ENCODE data around the gene KLRF2. TPM values are rescaled to one million over a fixed set of nuclear protein-coding genes. Genes with fewer than 3 reads are reported as not detected.

KLRF2 gene
- total RNA-seq = not detected in 2 replicates

DNA sequence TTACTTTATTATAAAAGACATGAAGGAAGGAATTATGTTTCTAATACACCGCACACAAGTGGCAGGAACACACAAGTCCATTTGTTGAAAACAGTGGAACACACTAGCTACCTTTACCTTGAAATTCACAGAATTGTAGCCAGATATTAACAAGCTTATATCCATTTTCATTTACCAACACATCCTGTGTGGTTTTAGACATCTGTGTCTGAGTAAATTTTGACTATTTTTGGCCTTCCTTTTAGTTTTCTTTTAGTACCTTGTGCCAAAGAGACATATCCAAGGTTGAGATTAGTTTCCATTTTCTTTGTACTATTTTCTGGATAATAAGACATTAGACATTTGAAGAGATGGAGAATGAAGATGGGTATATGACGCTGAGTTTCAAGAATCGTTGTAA, at the start of gene KLRF2:
TSS of gene KLRF2 (plus strand) at position 244 of the 400 bp plus-strand sequence. CDS start at position 351, 107 bp downstream.
- no peak for DNase-seq (ENCODE audit: low spot score)
- no peaks in the 10 kb centered on the region for H3K9me3 Mint-ChIP-seq
- no peak within 1 kb of the TSS for H3K27ac Mint-ChIP-seq
- H3K4me1 Mint-ChIP-seq (ENCODE audit: low read depth) = peaks cover 21% of the 10 kb centered on the region
- H3K27me3 Mint-ChIP-seq (ENCODE audit: low read depth) = peaks cover 7% of the 10 kb centered on the region
- H3K36me3 Mint-ChIP-seq (ENCODE audit: low read depth) = no peaks in the 10 kb centered on the region
- no peak within 1 kb of the TSS for H3K4me3 Mint-ChIP-seq (ENCODE audit: low read depth)
- intact Hi-C loops (cut with micrococcal nuclease) = no loop called here

- no peaks in the 10 kb centered on the region for H3K36me3 Mint-ChIP-seq (ENCODE audit: low read depth)
- DNase-seq (ENCODE audit: low spot score) = no peak
- no peaks in the 10 kb centered on the region for H3K4me1 Mint-ChIP-seq (ENCODE audit: low read depth)
- no peak overlapping the region for H3K27ac Mint-ChIP-seq
- H3K27me3 Mint-ChIP-seq (ENCODE audit: low read depth) = peaks cover 4% of the 10 kb centered on the region
- intact Hi-C loops (cut with micrococcal nuclease) = no loop called here
- no peak overlapping the region for H3K4me3 Mint-ChIP-seq (ENCODE audit: low read depth)
- no peaks in the 10 kb centered on the region for H3K9me3 Mint-ChIP-seq
These were observed 49.6 kb upstream of the KLRF2 start for GRCh38 chr12:9831720-9832119.

DNA sequence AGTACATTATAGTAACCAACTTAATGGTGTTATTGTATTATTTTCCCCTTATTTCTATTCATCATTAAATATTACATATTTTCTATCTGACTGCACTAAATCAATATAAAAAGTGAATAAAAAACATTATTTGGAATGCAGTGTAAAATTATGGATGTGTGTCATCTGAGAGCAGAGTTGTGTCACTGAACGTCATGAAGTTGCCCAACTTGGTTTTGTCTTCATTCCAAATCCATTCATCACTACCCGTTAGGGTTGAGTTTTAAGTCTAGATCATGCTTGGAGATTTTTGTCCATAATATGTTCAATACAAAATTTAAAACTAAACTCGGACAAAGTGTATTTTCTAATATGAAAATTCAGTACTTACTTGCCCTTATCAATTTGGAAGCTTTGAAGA, 37.9 kb upstream of the KLRF2 start:
- Mint-ChIP-seq H3K27me3 (ENCODE audit: low read depth) (peaks cover 38% of the 10 kb centered on the region), H3K27ac (no peak overlapping the region), H3K36me3 (ENCODE audit: low read depth) (no peaks in the 10 kb centered on the region), H3K9me3 (no peaks in the 10 kb centered on the region), H3K4me3 (ENCODE audit: low read depth) (no peak overlapping the region), H3K4me1 (ENCODE audit: low read depth) (no peaks in the 10 kb centered on the region)
- no peak for DNase-seq (ENCODE audit: low spot score)
- intact Hi-C loops (cut with micrococcal nuclease) = no loop called here

GRCh38 chr12:9848899-9849298, 32.4 kb upstream of the KLRF2 start:
- Mint-ChIP-seq H3K9me3 (no peaks in the 10 kb centered on the region), H3K27me3 (ENCODE audit: low read depth) (peaks cover 32% of the 10 kb centered on the region)
- intact Hi-C loops (cut with micrococcal nuclease) = no loop called here

GRCh38 chr12:9851050-9851449, 30.2 kb upstream of the KLRF2 start:
- Mint-ChIP-seq H3K9me3 (no peaks in the 10 kb centered on the region), H3K36me3 (ENCODE audit: low read depth) (peaks cover 41% of the 10 kb centered on the region), H3K27me3 (ENCODE audit: low read depth) (peaks cover 17% of the 10 kb centered on the region), H3K4me1 (ENCODE audit: low read depth) (no peaks in the 10 kb centered on the region), H3K4me3 (ENCODE audit: low read depth) (no peak overlapping the region), H3K27ac (no peak overlapping the region)
- DNase-seq (ENCODE audit: low spot score) = no peak
- intact Hi-C loops (cut with micrococcal nuclease) = no loop called here

More at GRCh38 chr12:9848899-9849298, 32.4 kb upstream of the KLRF2 start:
- H3K36me3 Mint-ChIP-seq (ENCODE audit: low read depth) = peaks cover 24% of the 10 kb centered on the region
- H3K4me1 Mint-ChIP-seq (ENCODE audit: low read depth) = no peaks in the 10 kb centered on the region
- no peak for DNase-seq (ENCODE audit: low spot score)
- H3K27ac Mint-ChIP-seq = no peak overlapping the region
- H3K4me3 Mint-ChIP-seq (ENCODE audit: low read depth) = no peak overlapping the region

- Mint-ChIP-seq H3K27me3 (ENCODE audit: low read depth) (peaks cover 8% of the 10 kb centered on the region), H3K4me3 (ENCODE audit: low read depth) (no peak overlapping the region), H3K36me3 (ENCODE audit: low read depth) (peaks cover 47% of the 10 kb centered on the region), H3K27ac (no peak overlapping the region), H3K4me1 (ENCODE audit: low read depth) (no peaks in the 10 kb centered on the region), H3K9me3 (no peaks in the 10 kb centered on the region)
- intact Hi-C loops (cut with micrococcal nuclease) = no loop called here
- no peak for DNase-seq (ENCODE audit: low spot score)
These were observed 29.4 kb upstream of the KLRF2 start for GRCh38 chr12:9851927-9852326.

DNA sequence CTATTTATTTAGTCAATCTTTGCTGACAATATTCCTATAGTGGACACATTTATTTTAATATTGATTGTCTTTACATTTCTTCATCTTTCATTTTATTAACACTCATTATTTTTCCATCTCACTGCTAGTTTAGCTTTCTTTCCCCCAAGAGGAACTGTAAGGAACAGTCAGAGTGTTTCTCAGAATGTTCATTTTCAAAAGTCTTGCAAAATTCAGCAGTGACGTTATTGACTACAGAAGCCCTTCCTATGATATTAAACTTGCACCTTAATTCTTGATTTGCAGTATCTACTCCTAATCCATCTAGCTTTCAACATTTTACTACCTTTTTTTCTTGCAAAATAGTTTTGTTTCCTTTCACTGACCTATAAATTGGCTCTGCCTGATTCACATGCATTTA, 25.1 kb upstream of the KLRF2 start:
- no peak for DNase-seq (ENCODE audit: low spot score)
- Mint-ChIP-seq H3K27me3 (ENCODE audit: low read depth) (no peaks in the 10 kb centered on the region), H3K36me3 (ENCODE audit: low read depth) (peaks cover 71% of the 10 kb centered on the region), H3K9me3 (no peaks in the 10 kb centered on the region), H3K27ac (no peak overlapping the region), H3K4me3 (ENCODE audit: low read depth) (no peak overlapping the region), H3K4me1 (ENCODE audit: low read depth) (peaks cover 4% of the 10 kb centered on the region)
- intact Hi-C loops (cut with micrococcal nuclease) = no loop called here

GRCh38 chr12:9856894-9857293, 24.4 kb upstream of the KLRF2 start:
- Mint-ChIP-seq H3K27ac (no peak overlapping the region), H3K9me3 (no peaks in the 10 kb centered on the region), H3K4me1 (ENCODE audit: low read depth) (peaks cover 5% of the 10 kb centered on the region), H3K27me3 (ENCODE audit: low read depth) (no peaks in the 10 kb centered on the region), H3K36me3 (ENCODE audit: low read depth) (peaks cover 67% of the 10 kb centered on the region), H3K4me3 (ENCODE audit: low read depth) (no peak overlapping the region)
- no peak for DNase-seq (ENCODE audit: low spot score)
- intact Hi-C loops (cut with micrococcal nuclease) = no loop called here

DNA sequence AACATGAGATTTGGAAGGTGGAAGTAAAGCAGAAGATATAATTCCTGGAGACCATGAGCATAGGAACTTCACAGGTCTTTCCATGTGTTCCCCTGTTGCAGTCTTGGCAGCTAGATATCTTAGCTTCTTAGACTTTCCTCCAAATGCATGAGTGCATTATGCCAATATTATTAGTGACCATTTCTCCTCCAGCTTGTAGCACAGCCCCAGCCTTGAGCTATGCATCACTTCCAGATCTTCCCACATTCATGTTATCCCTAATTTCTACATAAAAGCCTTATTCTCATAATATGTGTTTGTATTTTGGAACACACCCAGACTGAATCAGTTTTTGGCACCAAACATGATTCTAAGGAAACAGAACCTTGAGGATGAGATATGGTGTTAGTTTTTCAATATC, 23.2 kb upstream of the KLRF2 start:
- Mint-ChIP-seq H3K27ac (no peak overlapping the region), H3K27me3 (ENCODE audit: low read depth) (no peaks in the 10 kb centered on the region), H3K4me3 (ENCODE audit: low read depth) (no peak overlapping the region), H3K9me3 (peaks cover 1% of the 10 kb centered on the region), H3K4me1 (ENCODE audit: low read depth) (peaks cover 6% of the 10 kb centered on the region), H3K36me3 (ENCODE audit: low read depth) (peaks cover 64% of the 10 kb centered on the region)
- intact Hi-C loops (cut with micrococcal nuclease) = no loop called here
- DNase-seq (ENCODE audit: low spot score) = no peak

- no peak for DNase-seq (ENCODE audit: low spot score)
These were observed 16.2 kb upstream of the KLRF2 start for GRCh38 chr12:9864913-9865675.

DNA sequence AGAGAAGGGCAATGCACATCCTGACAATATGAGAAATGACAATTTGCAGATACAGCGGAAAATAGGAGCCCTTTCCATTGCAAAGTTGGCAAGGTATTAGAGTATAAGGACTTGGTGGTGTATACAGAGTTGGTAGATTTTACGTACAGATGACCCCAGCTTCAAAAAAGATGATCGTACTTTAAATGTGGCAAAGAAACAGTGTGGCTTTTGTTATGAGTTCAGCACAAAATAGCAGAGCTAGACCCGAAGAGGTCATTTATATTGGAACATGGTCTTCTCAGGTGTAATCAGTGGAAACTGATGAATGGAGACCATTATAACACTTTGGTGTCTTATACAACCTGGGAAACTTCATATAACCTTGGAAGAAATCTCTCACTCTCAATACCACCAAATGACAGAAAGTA, 14.4 kb upstream of the KLRF2 start:
- peak overlapping the region; percentile 79 for H3K4me3 Mint-ChIP-seq (ENCODE audit: low read depth)
- no peak for DNase-seq (ENCODE audit: low spot score)
- H3K36me3 Mint-ChIP-seq (ENCODE audit: low read depth) = peaks cover 21% of the 10 kb centered on the region
- H3K9me3 Mint-ChIP-seq = peaks cover 16% of the 10 kb centered on the region
- intact Hi-C loops (cut with micrococcal nuclease) = loop anchor here (5.0 to 10.0 kb wide), 3 partner anchors 60 to 622 kb away; no protein-coding TSS in a partner anchor
- peak overlapping the region; percentile 84 for H3K27ac Mint-ChIP-seq
- peaks cover 44% of the 10 kb centered on the region for H3K4me1 Mint-ChIP-seq (ENCODE audit: low read depth)
- no peaks in the 10 kb centered on the region for H3K27me3 Mint-ChIP-seq (ENCODE audit: low read depth)

More at GRCh38 chr12:9864913-9865675, 16.2 kb upstream of the KLRF2 start:
- peak overlapping the region; percentile 79 for H3K4me3 Mint-ChIP-seq (ENCODE audit: low read depth)
- peaks cover 26% of the 10 kb centered on the region for H3K36me3 Mint-ChIP-seq (ENCODE audit: low read depth)
- peak overlapping the region; percentile 78 for H3K27ac Mint-ChIP-seq
- peaks cover 43% of the 10 kb centered on the region for H3K4me1 Mint-ChIP-seq (ENCODE audit: low read depth)
- intact Hi-C loops (cut with micrococcal nuclease) = loop anchor here (5.0 to 10.0 kb wide), 3 partner anchors 62 to 620 kb away; no protein-coding TSS in a partner anchor
- H3K27me3 Mint-ChIP-seq (ENCODE audit: low read depth) = no peaks in the 10 kb centered on the region
- peaks cover 16% of the 10 kb centered on the region for H3K9me3 Mint-ChIP-seq

DNA sequence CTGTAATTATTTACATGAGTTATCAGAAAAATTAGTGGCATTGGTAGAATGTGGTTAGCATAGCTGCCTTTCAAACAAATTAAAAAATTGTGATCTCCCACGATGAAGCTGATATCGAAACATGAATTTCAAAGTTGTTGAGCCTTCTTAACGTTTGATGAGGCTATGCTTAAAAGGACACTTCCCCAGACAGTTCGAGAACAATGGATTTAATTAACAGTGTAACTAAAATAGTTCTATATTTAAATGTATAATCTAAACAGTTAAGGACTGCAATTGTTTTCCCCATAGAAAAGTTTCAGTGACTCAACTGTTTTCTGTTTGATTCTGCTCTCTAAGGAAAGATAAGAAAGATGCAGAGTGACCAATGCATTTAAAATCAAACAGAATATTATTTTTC, 13.8 kb upstream of the KLRF2 start:
- intact Hi-C loops (cut with micrococcal nuclease) = loop anchor here (5.0 to 10.0 kb wide), 3 partner anchors 60 to 623 kb away; no protein-coding TSS in a partner anchor
- no peaks in the 10 kb centered on the region for H3K27me3 Mint-ChIP-seq (ENCODE audit: low read depth)
- peaks cover 19% of the 10 kb centered on the region for H3K36me3 Mint-ChIP-seq (ENCODE audit: low read depth)
- H3K4me3 Mint-ChIP-seq (ENCODE audit: low read depth) = peak overlapping the region; percentile 79
- no peak for DNase-seq (ENCODE audit: low spot score)
- H3K27ac Mint-ChIP-seq = peak overlapping the region; percentile 77
- peaks cover 16% of the 10 kb centered on the region for H3K9me3 Mint-ChIP-seq
- H3K4me1 Mint-ChIP-seq (ENCODE audit: low read depth) = peaks cover 43% of the 10 kb centered on the region

DNA sequence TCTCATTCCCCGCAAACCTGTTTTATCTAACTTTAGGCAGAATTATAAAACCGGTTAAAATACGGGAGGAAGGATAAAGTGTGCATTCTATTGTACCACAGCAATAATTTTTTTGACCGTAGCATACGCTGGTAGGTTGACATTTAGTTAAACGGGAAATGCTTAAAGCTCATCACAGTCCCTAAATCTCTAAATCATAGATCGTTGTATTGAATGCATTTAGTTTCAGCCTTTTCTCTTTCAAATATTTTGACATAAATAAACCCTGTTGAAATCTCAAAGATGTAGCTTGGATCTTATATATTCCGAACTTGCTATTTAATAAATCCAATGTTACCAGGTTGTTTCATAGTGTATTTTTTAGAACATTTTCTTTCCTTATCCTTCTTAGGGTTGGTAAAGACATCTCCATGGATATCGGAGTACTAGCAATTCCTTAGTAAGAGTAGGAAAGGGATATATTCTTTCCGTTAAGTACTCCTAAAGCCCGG, 12.9 kb upstream of the KLRF2 start:
- intact Hi-C loops (cut with micrococcal nuclease) = loop anchor here (2.0 to 10.0 kb wide), 9 partner anchors 54 to 624 kb away; partner anchors contain the start of gene GABARAPL1
- H3K4me3 Mint-ChIP-seq (ENCODE audit: low read depth) = peak overlapping the region; percentile 85
- H3K36me3 Mint-ChIP-seq (ENCODE audit: low read depth) = peaks cover 11% of the 10 kb centered on the region
- peaks cover 40% of the 10 kb centered on the region for H3K4me1 Mint-ChIP-seq (ENCODE audit: low read depth)
- peaks cover 13% of the 10 kb centered on the region for H3K9me3 Mint-ChIP-seq
- H3K27me3 Mint-ChIP-seq (ENCODE audit: low read depth) = no peaks in the 10 kb centered on the region
- H3K27ac Mint-ChIP-seq = peak overlapping the region; percentile 55
- no peak for DNase-seq (ENCODE audit: low spot score)

All from activated T-helper 2 cell treated with anti-CD3 and anti-CD28 coated beads, Interferon-gamma antibody, Interleukin-2, Interleukin-4, amounts not matched to agents 10 μg/mL and 5 μg/mL and 100 μg/mL, durations not matched to agents 14 hours and 24 hours and 36 hours (primary cell).